ENCODE measurements around the gene LRIT2. TPM values are rescaled to one million over a fixed set of nuclear protein-coding genes. Genes with fewer than 3 reads are reported as not detected.

Gene LRIT2
- total RNA-seq, 1 experiment from 2014 or later, result not detected

- H3K4me3 Mint-ChIP-seq (ENCODE audit: low read depth, unreplicated experiment), result no peak overlapping the region
- DNase-seq, result no peak
- H3K27me3 Mint-ChIP-seq (ENCODE audit: unreplicated experiment), result peaks cover 39% of the 10 kb centered on the region
- BruUV-seq (replicated peaks), result no TSS peak
- CTCF ChIA-PET, result no interaction called here
- H3K27ac Mint-ChIP-seq (ENCODE audit: unreplicated experiment), result no peak overlapping the region
- no peaks in the 10 kb centered on the region for H3K4me1 Mint-ChIP-seq (ENCODE audit: low read depth, unreplicated experiment)
- H3K36me3 Mint-ChIP-seq (ENCODE audit: insufficient read depth, unreplicated experiment), result no peaks in the 10 kb centered on the region
- intact Hi-C loops (cut with micrococcal nuclease; ENCODE audit: unreplicated experiment), result no loop called here
- H3K9me3 Mint-ChIP-seq (ENCODE audit: low read depth, unreplicated experiment), result no peaks in the 10 kb centered on the region
- no peak for TF ChIP-seq CTCF (IDR thresholded peaks at IDR 0.05; ENCODE audit: unreplicated experiment)
Measured at GRCh38 chr10:84224411-84225028, 824 bp downstream of the LRIT2 start.

GRCh38 chr10:84221916-84222315 is 3.4 kb downstream of the LRIT2 start:
- no peak for DNase-seq
- CTCF ChIA-PET, result no interaction called here
- intact Hi-C loops (cut with micrococcal nuclease; ENCODE audit: unreplicated experiment), result no loop called here
- Mint-ChIP-seq H3K27ac (ENCODE audit: unreplicated experiment) (no peak overlapping the region), H3K4me3 (ENCODE audit: low read depth, unreplicated experiment) (no peak overlapping the region), H3K27me3 (ENCODE audit: unreplicated experiment) (peaks cover 47% of the 10 kb centered on the region), H3K9me3 (ENCODE audit: low read depth, unreplicated experiment) (peaks cover 4% of the 10 kb centered on the region), H3K4me1 (ENCODE audit: low read depth, unreplicated experiment) (no peaks in the 10 kb centered on the region), H3K36me3 (ENCODE audit: insufficient read depth, unreplicated experiment) (no peaks in the 10 kb centered on the region)
- BruUV-seq (replicated peaks), result no TSS peak
- TF ChIP-seq CTCF (IDR thresholded peaks at IDR 0.05; ENCODE audit: unreplicated experiment), result no peak

- Mint-ChIP-seq H3K27ac (ENCODE audit: unreplicated experiment) (no peak overlapping the region), H3K4me3 (ENCODE audit: low read depth, unreplicated experiment) (no peak overlapping the region), H3K36me3 (ENCODE audit: insufficient read depth, unreplicated experiment) (no peaks in the 10 kb centered on the region), H3K9me3 (ENCODE audit: low read depth, unreplicated experiment) (peaks cover 4% of the 10 kb centered on the region), H3K27me3 (ENCODE audit: unreplicated experiment) (peaks cover 29% of the 10 kb centered on the region), H3K4me1 (ENCODE audit: low read depth, unreplicated experiment) (no peaks in the 10 kb centered on the region)
- BruUV-seq (replicated peaks), result no TSS peak
- no peak for DNase-seq
- no peak for TF ChIP-seq CTCF (IDR thresholded peaks at IDR 0.05; ENCODE audit: unreplicated experiment)
- intact Hi-C loops (cut with micrococcal nuclease; ENCODE audit: unreplicated experiment), result no loop called here
- CTCF ChIA-PET, result no interaction called here
Measured at GRCh38 chr10:84217746-84218145, 7.6 kb downstream of the LRIT2 start.

- no peaks in the 10 kb centered on the region for H3K4me1 Mint-ChIP-seq (ENCODE audit: low read depth, unreplicated experiment)
- BruUV-seq (replicated peaks), result no TSS peak
- H3K36me3 Mint-ChIP-seq (ENCODE audit: insufficient read depth, unreplicated experiment), result no peaks in the 10 kb centered on the region
- DNase-seq, result no peak
- no peak overlapping the region for H3K27ac Mint-ChIP-seq (ENCODE audit: unreplicated experiment)
- TF ChIP-seq CTCF (IDR thresholded peaks at IDR 0.05; ENCODE audit: unreplicated experiment), result no peak
- peaks cover 38% of the 10 kb centered on the region for H3K27me3 Mint-ChIP-seq (ENCODE audit: unreplicated experiment)
- H3K9me3 Mint-ChIP-seq (ENCODE audit: low read depth, unreplicated experiment), result peaks cover 4% of the 10 kb centered on the region
- H3K4me3 Mint-ChIP-seq (ENCODE audit: low read depth, unreplicated experiment), result no peak overlapping the region
- intact Hi-C loops (cut with micrococcal nuclease; ENCODE audit: unreplicated experiment), result no loop called here
- CTCF ChIA-PET, result no interaction called here
Measured at GRCh38 chr10:84216834-84217233, 8.5 kb downstream of the LRIT2 start.

All from Calu3 (cell line).